Measurements from ENCODE around the gene SCO2. TPM values are rescaled to one million over a fixed set of nuclear protein-coding genes. Genes with fewer than 3 reads are reported as not detected.

Gene SCO2
- total and polyA plus RNA-seq, 2 of the 13 experiments (the other 11 are each of a cell fraction or from before 2014, with no cell fraction given): 0.32 to 3.7 TPM

DNA sequence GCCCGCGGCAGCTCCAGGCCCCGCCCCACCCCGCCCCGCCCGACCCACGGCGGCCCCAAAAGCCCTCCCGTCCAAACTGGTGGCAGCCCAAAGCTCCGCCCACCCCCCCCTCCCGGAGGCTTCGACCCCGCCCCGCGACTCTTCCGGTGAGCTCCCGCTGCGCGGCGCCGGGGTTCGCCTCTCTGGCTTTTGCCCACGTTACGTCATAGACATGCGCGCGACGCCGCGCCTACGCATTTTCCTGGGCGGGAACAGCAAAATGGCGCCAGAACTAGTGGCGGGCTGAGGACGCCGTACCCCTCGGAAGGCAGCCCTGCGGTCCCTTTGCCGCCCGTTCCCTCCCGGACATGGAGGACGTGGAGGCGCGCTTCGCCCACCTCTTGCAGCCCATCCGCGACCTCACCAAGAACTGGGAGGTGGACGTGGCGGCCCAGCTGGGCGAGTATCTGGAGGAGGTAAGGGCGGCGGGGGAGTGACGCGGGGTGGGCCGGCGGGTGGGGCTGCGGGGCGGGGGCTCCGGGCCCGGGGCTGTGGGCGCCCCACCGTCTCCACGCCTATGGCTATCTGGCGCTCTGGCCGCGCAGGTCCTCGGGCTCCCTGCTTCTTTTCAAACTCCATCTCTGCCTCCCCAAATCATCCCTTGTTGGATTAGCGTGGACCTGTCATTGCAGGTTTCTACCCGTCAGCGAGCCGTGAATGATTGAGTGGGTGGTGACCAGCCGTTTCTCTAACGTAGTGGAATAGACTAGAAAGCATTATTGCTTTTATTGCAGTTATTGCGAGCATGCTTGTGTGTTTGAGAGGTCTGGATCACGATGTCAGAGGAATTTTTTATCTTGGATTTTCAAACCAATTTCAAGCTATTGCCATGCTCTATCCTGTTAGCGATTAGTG is 17.2 kb downstream of the SCO2 start, which contains the start of gene NCAPH2 (continued):
- TF ChIP-seq, protein P1, sequence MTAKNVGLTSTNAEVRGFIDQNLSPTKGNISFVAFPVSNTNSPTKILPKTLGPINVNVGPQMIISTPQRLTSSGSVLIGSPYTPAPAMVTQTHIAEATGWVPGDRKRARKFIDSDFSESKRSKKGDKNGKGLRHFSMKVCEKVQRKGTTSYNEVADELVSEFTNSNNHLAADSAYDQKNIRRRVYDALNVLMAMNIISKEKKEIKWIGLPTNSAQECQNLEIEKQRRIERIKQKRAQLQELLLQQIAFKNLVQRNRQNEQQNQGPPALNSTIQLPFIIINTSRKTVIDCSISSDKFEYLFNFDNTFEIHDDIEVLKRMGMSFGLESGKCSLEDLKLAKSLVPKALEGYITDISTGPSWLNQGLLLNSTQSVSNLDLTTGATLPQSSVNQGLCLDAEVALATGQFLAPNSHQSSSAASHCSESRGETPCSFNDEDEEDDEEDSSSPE (CRISPR knock-in tag; IDR thresholded peaks at IDR 0.05): peak; percentile 99
- TF ChIP-seq ZNF232 (CRISPR knock-in tag; IDR thresholded peaks at IDR 0.05; ENCODE audit: borderline replicate concordance): peak; percentile 84; the same call in 1 of the 2 replicates
- TF ChIP-seq LCORL (IDR thresholded peaks at IDR 0.05): no peak
- peak; percentile 22; the same call in 1 of the 2 replicates for TF ChIP-seq LCORL (CRISPR knock-in tag; IDR thresholded peaks at IDR 0.05)
- TF ChIP-seq KDM3A (CRISPR knock-in tag; IDR thresholded peaks at IDR 0.05; ENCODE audit: low read depth): no peak
- no peak for TF ChIP-seq ZNF432 (CRISPR knock-in tag; IDR thresholded peaks at IDR 0.05; ENCODE audit: borderline replicate concordance)
- no peak for TF ChIP-seq KLF13 (CRISPR knock-in tag; IDR thresholded peaks at IDR 0.05)
- peak; percentile 79; the same call in 1 of the 2 replicates for TF ChIP-seq ZNF788 (CRISPR knock-in tag; IDR thresholded peaks at IDR 0.05; ENCODE audit: borderline replicate concordance)
- TF ChIP-seq BRCA1 (CRISPR knock-in tag; IDR thresholded peaks at IDR 0.05): 0 out of 2 replicates have a peak, but pooled peaks have one; percentile 17
- TF ChIP-seq ELF3 (CRISPR knock-in tag; IDR thresholded peaks at IDR 0.05): 0 out of 2 replicates have a peak, but pooled peaks have one; percentile 42
- TF ChIP-seq, protein P2, sequence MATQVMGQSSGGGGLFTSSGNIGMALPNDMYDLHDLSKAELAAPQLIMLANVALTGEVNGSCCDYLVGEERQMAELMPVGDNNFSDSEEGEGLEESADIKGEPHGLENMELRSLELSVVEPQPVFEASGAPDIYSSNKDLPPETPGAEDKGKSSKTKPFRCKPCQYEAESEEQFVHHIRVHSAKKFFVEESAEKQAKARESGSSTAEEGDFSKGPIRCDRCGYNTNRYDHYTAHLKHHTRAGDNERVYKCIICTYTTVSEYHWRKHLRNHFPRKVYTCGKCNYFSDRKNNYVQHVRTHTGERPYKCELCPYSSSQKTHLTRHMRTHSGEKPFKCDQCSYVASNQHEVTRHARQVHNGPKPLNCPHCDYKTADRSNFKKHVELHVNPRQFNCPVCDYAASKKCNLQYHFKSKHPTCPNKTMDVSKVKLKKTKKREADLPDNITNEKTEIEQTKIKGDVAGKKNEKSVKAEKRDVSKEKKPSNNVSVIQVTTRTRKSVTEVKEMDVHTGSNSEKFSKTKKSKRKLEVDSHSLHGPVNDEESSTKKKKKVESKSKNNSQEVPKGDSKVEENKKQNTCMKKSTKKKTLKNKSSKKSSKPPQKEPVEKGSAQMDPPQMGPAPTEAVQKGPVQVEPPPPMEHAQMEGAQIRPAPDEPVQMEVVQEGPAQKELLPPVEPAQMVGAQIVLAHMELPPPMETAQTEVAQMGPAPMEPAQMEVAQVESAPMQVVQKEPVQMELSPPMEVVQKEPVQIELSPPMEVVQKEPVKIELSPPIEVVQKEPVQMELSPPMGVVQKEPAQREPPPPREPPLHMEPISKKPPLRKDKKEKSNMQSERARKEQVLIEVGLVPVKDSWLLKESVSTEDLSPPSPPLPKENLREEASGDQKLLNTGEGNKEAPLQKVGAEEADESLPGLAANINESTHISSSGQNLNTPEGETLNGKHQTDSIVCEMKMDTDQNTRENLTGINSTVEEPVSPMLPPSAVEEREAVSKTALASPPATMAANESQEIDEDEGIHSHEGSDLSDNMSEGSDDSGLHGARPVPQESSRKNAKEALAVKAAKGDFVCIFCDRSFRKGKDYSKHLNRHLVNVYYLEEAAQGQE (IDR thresholded peaks at IDR 0.05; ENCODE audit: borderline replicate concordance in 1 of 2, low read depth in 1 of 2, low read length in 2 of 2): peak in 1 of 2 experiments; percentile 41; a peak in 1 of 4 replicates
- TF ChIP-seq NR2F6 (IDR thresholded peaks at IDR 0.05): no peak
- 0 out of 2 replicates have a peak, but pooled peaks have one; percentile 11 for TF ChIP-seq NR2F6 (CRISPR knock-in tag; IDR thresholded peaks at IDR 0.05)
- TF ChIP-seq, protein P3, sequence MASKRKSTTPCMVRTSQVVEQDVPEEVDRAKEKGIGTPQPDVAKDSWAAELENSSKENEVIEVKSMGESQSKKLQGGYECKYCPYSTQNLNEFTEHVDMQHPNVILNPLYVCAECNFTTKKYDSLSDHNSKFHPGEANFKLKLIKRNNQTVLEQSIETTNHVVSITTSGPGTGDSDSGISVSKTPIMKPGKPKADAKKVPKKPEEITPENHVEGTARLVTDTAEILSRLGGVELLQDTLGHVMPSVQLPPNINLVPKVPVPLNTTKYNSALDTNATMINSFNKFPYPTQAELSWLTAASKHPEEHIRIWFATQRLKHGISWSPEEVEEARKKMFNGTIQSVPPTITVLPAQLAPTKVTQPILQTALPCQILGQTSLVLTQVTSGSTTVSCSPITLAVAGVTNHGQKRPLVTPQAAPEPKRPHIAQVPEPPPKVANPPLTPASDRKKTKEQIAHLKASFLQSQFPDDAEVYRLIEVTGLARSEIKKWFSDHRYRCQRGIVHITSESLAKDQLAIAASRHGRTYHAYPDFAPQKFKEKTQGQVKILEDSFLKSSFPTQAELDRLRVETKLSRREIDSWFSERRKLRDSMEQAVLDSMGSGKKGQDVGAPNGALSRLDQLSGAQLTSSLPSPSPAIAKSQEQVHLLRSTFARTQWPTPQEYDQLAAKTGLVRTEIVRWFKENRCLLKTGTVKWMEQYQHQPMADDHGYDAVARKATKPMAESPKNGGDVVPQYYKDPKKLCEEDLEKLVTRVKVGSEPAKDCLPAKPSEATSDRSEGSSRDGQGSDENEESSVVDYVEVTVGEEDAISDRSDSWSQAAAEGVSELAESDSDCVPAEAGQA (IDR thresholded peaks at IDR 0.05; ENCODE audit: low read depth): peak; percentile 96
- TF ChIP-seq, protein P3 (CRISPR knock-in tag; IDR thresholded peaks at IDR 0.05; ENCODE audit: borderline replicate concordance): no peak
- TF ChIP-seq ZFX (CRISPR knock-in tag; IDR thresholded peaks at IDR 0.05; ENCODE audit: low read depth): peak; percentile 66
- peak; percentile 35 for TF ChIP-seq SRSF1 (optimal IDR thresholded peaks at IDR 0.05; ENCODE audit: low read depth, low read length)
- TF ChIP-seq SMARCE1 (IDR thresholded peaks at IDR 0.05; ENCODE audit: borderline replicate concordance): no peak
- 0 out of 2 replicates have a peak, but pooled peaks have one; percentile 42 for TF ChIP-seq ZC3H13 (CRISPR knock-in tag; IDR thresholded peaks at IDR 0.05)

Data from HepG2 (cell line).